ENCODE results near the gene R3HDM4. TPM values are rescaled to one million over a fixed set of nuclear protein-coding genes. Genes with fewer than 3 reads are reported as not detected.

Gene R3HDM4
- total RNA-seq (ENCODE audit: low replicate concordance): 48.8 and 56.7 TPM in 2 replicates
- long read RNA-seq: 0 reads

GRCh38 chr19:913080-913748 lies at the start of gene R3HDM4:
Gene R3HDM4 (minus strand): TSS chr19:913219. CDS start chr19:913157, 62 bp downstream.
- H3K27ac Mint-ChIP-seq: peak within 1 kb of the TSS; percentile 68
- no peaks in the 10 kb centered on the region for H3K9me3 Mint-ChIP-seq
- H3K27me3 Mint-ChIP-seq: peaks cover 8% of the 10 kb centered on the region
- H3K36me3 Mint-ChIP-seq: no peaks in the 10 kb centered on the region
- H3K4me1 Mint-ChIP-seq (ENCODE audit: unreplicated experiment): peaks cover 9% of the 10 kb centered on the region
- peak within 1 kb of the TSS; percentile 85 for H3K4me3 Mint-ChIP-seq
- DNase-seq (ENCODE audit: extremely low spot score, unreplicated experiment): no peak
- TF ChIP-seq CTCF (conservative IDR thresholded peaks at IDR 0.05): no peak

GRCh38 chr19:961866-962620 lies 49.0 kb upstream of the R3HDM4 start:
- Mint-ChIP-seq H3K27ac (peak overlapping the region; percentile 98), H3K9me3 (no peaks in the 10 kb centered on the region), H3K36me3 (peaks cover 15% of the 10 kb centered on the region), H3K4me3 (peak overlapping the region; percentile 75), H3K4me1 (ENCODE audit: unreplicated experiment) (peaks cover 17% of the 10 kb centered on the region), H3K27me3 (no peaks in the 10 kb centered on the region)
- no peak for TF ChIP-seq CTCF (conservative IDR thresholded peaks at IDR 0.05)
- DNase-seq (ENCODE audit: extremely low spot score, unreplicated experiment): no peak

GRCh38 chr19:960601-960938 lies 47.6 kb upstream of the R3HDM4 start:
- Mint-ChIP-seq H3K36me3 (peaks cover 15% of the 10 kb centered on the region), H3K4me1 (ENCODE audit: unreplicated experiment) (peaks cover 23% of the 10 kb centered on the region), H3K27ac (peak overlapping the region; percentile 34), H3K27me3 (no peaks in the 10 kb centered on the region), H3K4me3 (peak overlapping the region; percentile 31), H3K9me3 (no peaks in the 10 kb centered on the region)
- no peak for TF ChIP-seq CTCF (conservative IDR thresholded peaks at IDR 0.05)
- DNase-seq (ENCODE audit: extremely low spot score, unreplicated experiment): no peak

GRCh38 chr19:960020-960419 lies 47.0 kb upstream of the R3HDM4 start:
- peaks cover 20% of the 10 kb centered on the region for H3K4me1 Mint-ChIP-seq (ENCODE audit: unreplicated experiment)
- peak overlapping the region; percentile 34 for H3K27ac Mint-ChIP-seq

More at GRCh38 chr19:960020-960419, 47.0 kb upstream of the R3HDM4 start:
- Mint-ChIP-seq H3K4me3 (peak overlapping the region; percentile 59), H3K36me3 (peaks cover 11% of the 10 kb centered on the region), H3K9me3 (no peaks in the 10 kb centered on the region), H3K27me3 (no peaks in the 10 kb centered on the region)
- TF ChIP-seq CTCF (conservative IDR thresholded peaks at IDR 0.05): peak; percentile 19
- DNase-seq (ENCODE audit: extremely low spot score, unreplicated experiment): no peak
